ENCODE data around the gene PLPPR4.

The PLPPR4 gene

DNA sequence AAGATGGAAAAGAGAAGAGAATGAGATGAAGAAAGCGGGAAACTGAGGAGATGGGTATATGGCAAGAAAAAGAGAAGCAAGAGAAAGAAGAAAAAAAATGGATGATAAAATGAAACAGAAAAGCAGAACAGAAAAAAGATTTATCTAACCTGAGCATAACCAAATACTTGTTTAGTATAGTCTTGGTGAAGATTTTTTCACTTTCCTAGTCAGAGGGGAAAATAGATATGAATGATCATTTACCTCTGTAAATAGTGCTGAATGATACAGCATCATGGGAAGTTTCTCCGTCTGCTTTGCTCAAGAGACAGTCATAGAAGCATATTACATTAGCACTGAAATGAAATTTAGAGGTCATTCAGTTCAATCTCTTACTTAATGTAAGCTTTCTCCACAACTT lies 36.1 kb upstream of the PLPPR4 start:
- H3K4me3 ChIP-seq (replicated peaks in 1 of 2; ENCODE audit: low read depth in 2 of 2, low read length in 2 of 2), result no peak overlapping the region
- TF ChIP-seq, protein P1, sequence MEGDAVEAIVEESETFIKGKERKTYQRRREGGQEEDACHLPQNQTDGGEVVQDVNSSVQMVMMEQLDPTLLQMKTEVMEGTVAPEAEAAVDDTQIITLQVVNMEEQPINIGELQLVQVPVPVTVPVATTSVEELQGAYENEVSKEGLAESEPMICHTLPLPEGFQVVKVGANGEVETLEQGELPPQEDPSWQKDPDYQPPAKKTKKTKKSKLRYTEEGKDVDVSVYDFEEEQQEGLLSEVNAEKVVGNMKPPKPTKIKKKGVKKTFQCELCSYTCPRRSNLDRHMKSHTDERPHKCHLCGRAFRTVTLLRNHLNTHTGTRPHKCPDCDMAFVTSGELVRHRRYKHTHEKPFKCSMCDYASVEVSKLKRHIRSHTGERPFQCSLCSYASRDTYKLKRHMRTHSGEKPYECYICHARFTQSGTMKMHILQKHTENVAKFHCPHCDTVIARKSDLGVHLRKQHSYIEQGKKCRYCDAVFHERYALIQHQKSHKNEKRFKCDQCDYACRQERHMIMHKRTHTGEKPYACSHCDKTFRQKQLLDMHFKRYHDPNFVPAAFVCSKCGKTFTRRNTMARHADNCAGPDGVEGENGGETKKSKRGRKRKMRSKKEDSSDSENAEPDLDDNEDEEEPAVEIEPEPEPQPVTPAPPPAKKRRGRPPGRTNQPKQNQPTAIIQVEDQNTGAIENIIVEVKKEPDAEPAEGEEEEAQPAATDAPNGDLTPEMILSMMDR (IDR thresholded peaks at IDR 0.05; ENCODE audit: low read depth, low read length), result no peak
- DNase-seq (ENCODE audit: low read depth in 2 of 2), result no peak

DNA sequence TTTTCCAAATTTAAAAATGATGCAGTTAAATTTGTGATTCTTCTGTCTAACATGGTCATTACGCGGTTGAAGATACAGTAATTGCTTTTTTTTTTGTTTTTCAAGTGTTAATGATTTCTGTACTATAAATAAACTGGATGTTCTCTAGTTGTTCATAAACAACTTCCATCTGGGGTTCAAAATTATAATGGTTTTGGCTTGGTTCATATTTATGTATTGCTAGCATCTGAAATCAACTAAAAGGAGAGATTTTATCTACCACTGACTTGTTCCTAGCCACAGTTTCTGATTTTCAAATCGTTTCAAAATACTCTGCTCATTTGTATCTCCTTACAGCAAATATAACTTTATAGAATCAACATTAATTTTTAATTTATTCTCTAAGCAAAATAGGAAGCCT lies 35.2 kb upstream of the PLPPR4 start:
- no peak overlapping the region for H3K4me3 ChIP-seq (replicated peaks in 1 of 2; ENCODE audit: low read depth in 2 of 2, low read length in 2 of 2)
- DNase-seq (ENCODE audit: low read depth in 2 of 2), result no peak
- TF ChIP-seq, protein P1 (IDR thresholded peaks at IDR 0.05; ENCODE audit: low read depth, low read length), result no peak

DNA sequence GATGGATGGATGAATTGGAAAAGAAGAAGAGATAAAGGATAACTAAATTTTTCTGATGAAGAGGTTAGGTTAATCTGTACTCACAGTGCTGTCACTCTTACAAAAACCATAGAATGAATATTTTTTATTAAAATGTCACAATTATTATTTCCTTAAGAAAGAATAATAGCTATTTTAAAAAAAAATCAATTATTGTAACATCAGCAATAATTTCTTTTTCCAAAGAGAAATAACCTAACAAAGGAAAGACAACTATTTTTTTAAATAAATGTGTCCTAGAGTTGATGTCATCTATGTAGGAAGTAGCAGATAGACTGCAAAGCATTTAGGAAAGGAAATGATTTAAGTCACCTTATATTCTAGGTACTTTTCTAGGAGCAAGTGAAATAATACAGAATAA lies 33.6 kb upstream of the PLPPR4 start:
- H3K4me3 ChIP-seq (replicated peaks in 1 of 2; ENCODE audit: low read depth in 2 of 2, low read length in 2 of 2), result no peak overlapping the region
- DNase-seq (ENCODE audit: low read depth in 2 of 2), result no peak
- TF ChIP-seq, protein P1 (IDR thresholded peaks at IDR 0.05; ENCODE audit: low read depth, low read length), result no peak

DNA sequence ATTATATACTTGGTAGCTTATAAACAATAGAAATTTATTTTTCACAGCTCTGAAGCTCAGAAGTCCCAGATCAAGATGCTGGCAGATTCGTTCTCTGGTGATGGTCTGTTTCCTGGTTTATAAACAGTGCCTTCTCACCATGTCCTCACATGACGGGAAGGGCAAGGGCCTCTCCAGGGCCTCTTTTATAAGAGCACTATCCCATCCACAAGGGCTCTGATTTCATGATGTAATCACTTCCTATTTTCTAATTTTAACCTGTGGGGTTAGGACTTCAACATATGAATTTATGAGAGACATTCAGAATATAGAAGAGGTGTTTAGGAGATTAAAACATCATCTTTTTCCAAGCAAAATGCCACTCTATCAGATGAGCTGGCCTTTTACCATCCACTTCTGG lies 32.1 kb upstream of the PLPPR4 start:
- H3K4me3 ChIP-seq (replicated peaks in 1 of 2; ENCODE audit: low read depth in 2 of 2, low read length in 2 of 2), result no peak overlapping the region
- no peak for DNase-seq (ENCODE audit: low read depth in 2 of 2)

DNA sequence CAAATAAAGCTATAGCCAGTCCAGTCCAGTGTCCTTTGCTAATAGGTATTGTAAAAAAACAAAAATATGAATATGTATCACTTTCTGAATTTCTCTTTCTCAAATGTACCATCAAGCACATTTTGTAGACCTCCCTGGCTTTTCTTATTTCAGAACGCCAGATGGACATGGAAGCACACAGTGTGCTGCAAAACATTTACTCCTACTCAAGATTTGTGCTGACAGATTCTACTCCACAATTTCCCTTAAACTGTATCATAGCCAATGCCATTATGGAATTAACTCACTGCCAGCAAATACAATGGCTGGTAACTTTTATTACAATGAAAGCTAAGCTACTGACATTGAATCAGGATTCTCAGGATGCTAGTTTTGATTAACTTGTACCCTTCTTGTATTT lies 30.8 kb upstream of the PLPPR4 start:
- TF ChIP-seq, protein P1 (IDR thresholded peaks at IDR 0.05; ENCODE audit: low read depth, low read length), result no peak
- H3K4me3 ChIP-seq (replicated peaks in 1 of 2; ENCODE audit: low read depth in 2 of 2, low read length in 2 of 2), result no peak overlapping the region
- no peak for DNase-seq (ENCODE audit: low read depth in 2 of 2)

More for the DNA sequence above, 32.1 kb upstream of the PLPPR4 start:
- TF ChIP-seq, protein P1 (IDR thresholded peaks at IDR 0.05; ENCODE audit: low read depth, low read length), result no peak

GRCh38 chr1:99236756-99237155 lies 27.5 kb upstream of the PLPPR4 start:
- TF ChIP-seq, protein P1 (IDR thresholded peaks at IDR 0.05; ENCODE audit: low read depth, low read length), result no peak
- DNase-seq (ENCODE audit: low read depth in 2 of 2), result no peak
- no peak overlapping the region for H3K4me3 ChIP-seq (replicated peaks in 1 of 2; ENCODE audit: low read depth in 2 of 2, low read length in 2 of 2)

DNA sequence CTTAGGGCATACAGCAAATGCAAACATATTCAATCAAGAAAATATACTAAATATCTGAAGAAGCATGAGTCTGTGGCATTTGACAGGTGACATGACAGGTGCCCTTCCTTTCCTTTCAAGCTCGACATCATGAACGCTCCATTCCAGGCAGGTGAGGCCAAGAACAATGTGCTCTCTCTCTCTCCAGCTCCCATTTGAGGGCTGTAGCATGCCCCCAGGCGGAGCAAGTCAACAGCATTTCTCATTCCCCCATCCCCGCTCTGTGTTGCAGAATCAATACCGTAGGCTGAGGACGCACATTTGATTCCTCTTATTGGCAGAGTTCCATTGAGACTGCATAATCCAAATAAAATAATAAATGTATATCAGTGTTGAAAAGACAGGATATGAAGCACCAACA lies 24.6 kb upstream of the PLPPR4 start:
- TF ChIP-seq, protein P1 (IDR thresholded peaks at IDR 0.05; ENCODE audit: low read depth, low read length), result no peak
- DNase-seq (ENCODE audit: low read depth in 2 of 2), result no peak
- no peak overlapping the region for H3K4me3 ChIP-seq (replicated peaks in 1 of 2; ENCODE audit: low read depth in 2 of 2, low read length in 2 of 2)
